RKO (cell line): ENCODE measurements around the gene EIF3B.
"Not testable (repeated sequence)": the region's sequence is repeated elsewhere in the genome, so short reads cannot be mapped to it uniquely, and the experiment has no call there.

Experiments
- DNase-seq: peaks from one replicate; pipeline ENCODE4 v3.0.0-alpha.2; 2016; ENCODE audit warnings: low spot score

The EIF3B gene

GRCh38 chr7:2347351-2348063 lies 7.1 kb upstream of the EIF3B start:
- DNase-seq = not testable (repeated sequence)

- no peak for DNase-seq
Observed at GRCh38 chr7:2350055-2350454, 4.6 kb upstream of the EIF3B start.

- no peak for DNase-seq
Observed at GRCh38 chr7:2350861-2351260, 3.8 kb upstream of the EIF3B start.

GRCh38 chr7:2353113-2353935 lies 1.3 kb upstream of the EIF3B start:
- no peak for DNase-seq

- peak; percentile 88 for DNase-seq
Observed at GRCh38 chr7:2353936-2354185, 766 bp upstream of the EIF3B start.

- no peak for DNase-seq
Observed at GRCh38 chr7:2354939-2355704, 495 bp downstream of the EIF3B start.

- peak; percentile 35 for DNase-seq
Observed at GRCh38 chr7:2355705-2356008, 1.0 kb downstream of the EIF3B start.

- no peak for DNase-seq
Observed at GRCh38 chr7:2357165-2357564, 2.5 kb downstream of the EIF3B start.

GRCh38 chr7:2357571-2357970 lies 2.9 kb downstream of the EIF3B start:
- no peak for DNase-seq

- DNase-seq = no peak
Observed at GRCh38 chr7:2358968-2359527, 4.4 kb downstream of the EIF3B start.

GRCh38 chr7:2359610-2360009 lies 5.0 kb downstream of the EIF3B start:
- DNase-seq = no peak

- no peak for DNase-seq
Observed at GRCh38 chr7:2360796-2361195, 6.2 kb downstream of the EIF3B start.

- DNase-seq = no peak
Observed at GRCh38 chr7:2362385-2363088, 7.9 kb downstream of the EIF3B start.

- no peak for DNase-seq
Observed at GRCh38 chr7:2369139-2369538, 14.5 kb downstream of the EIF3B start.

GRCh38 chr7:2371329-2371728 lies 16.7 kb downstream of the EIF3B start:
- DNase-seq = no peak

GRCh38 chr7:2372724-2373123 lies 18.1 kb downstream of the EIF3B start:
- DNase-seq = no peak

GRCh38 chr7:2373124-2373556 lies 18.5 kb downstream of the EIF3B start:
- DNase-seq = no peak

GRCh38 chr7:2373646-2374045 lies 19.0 kb downstream of the EIF3B start:
- DNase-seq = no peak

GRCh38 chr7:2374401-2374800 lies 19.8 kb downstream of the EIF3B start:
- DNase-seq = no peak

GRCh38 chr7:2374830-2375728 lies 20.5 kb downstream of the EIF3B start:
- no peak for DNase-seq
